T-helper 17 cell (primary cell): ENCODE results near the gene ENPP1. TPM values are rescaled to one million over a fixed set of nuclear protein-coding genes. Genes with fewer than 3 reads are reported as not detected.

Experiments used
- ATAC-seq: fragments of 150-1000 bp; cut with Tn5 transposase; 2 replicates; pipeline ENCODE4 v1.10.0; 2021; ENCODE audit warnings: mild to moderate bottlenecking, moderate library complexity
- DNase-seq, 3 donors: peaks; one replicate each; pipeline versions ENCODE4 v3.0.0 to v3.0.0-alpha.2; 2020 to 2021
- H3K9me3 ChIP-seq: one replicate; pipeline ENCODE4 v1.7.0; 2013; ENCODE audit warnings: low read length, mild to moderate bottlenecking; ENCODE audit not compliant: control insufficient read depth, poor library complexity, severe bottlenecking
- H3K27ac Mint-ChIP-seq: one replicate; pipeline ENCODE4 v1.8.0; 2022; ENCODE audit warnings: mild to moderate bottlenecking, moderate library complexity, mixed read lengths
- H3K27me3 Mint-ChIP-seq: one replicate; pipeline ENCODE4 v1.8.0; 2022; ENCODE audit warnings: mixed read lengths
- H3K36me3 Mint-ChIP-seq: one replicate; pipeline ENCODE4 v1.8.0; 2022; ENCODE audit warnings: low read depth, mixed read lengths
- H3K4me1 Mint-ChIP-seq: one replicate; pipeline ENCODE4 v1.8.0; 2022; ENCODE audit warnings: mild to moderate bottlenecking, mixed read lengths
- H3K4me3 Mint-ChIP-seq: one replicate; pipeline ENCODE4 v1.8.0; 2022; ENCODE audit warnings: mild to moderate bottlenecking, moderate library complexity, mixed read lengths
- total RNA-seq, 4 donors: library from RNA in 2 of 4; stranded (reverse) in 2 of 4; gene quantifications; one replicate each; pipeline ENCODE4 v1.2.3 and lab custom pipeline; 2022 to 2026

Gene ENPP1
- total RNA-seq, 2 donors from 2014 or later: 1.7 to 2.1 TPM

DNA sequence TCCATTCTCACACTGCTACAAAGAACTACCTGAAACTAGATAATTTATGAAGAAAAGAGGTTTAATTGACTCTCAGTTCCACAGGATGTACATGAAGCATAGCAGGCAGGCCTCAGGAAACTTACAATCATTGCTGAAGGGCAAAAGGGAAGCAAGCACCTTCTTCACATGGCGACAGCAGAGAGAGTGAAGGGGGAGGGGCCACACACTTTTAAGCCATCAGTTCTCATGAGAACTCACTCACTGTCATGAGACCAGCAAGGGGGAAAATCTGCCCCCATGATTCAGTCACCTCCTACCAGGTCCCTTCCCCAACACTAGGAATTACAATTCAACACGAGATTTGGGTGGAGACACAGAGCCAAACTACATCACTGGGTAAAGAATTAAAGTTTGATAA lies 12.5 kb upstream of the ENPP1 start:
- H3K4me1 Mint-ChIP-seq: no peaks in the 10 kb centered on the region
- DNase-seq (no peak), ATAC-seq (no peak)
- H3K27ac Mint-ChIP-seq: no peak overlapping the region
- H3K4me3 Mint-ChIP-seq: no peak overlapping the region
- H3K36me3 Mint-ChIP-seq: no peaks in the 10 kb centered on the region
- no peaks in the 10 kb centered on the region for H3K27me3 Mint-ChIP-seq
- H3K9me3 ChIP-seq: no peaks in the 10 kb centered on the region

DNA sequence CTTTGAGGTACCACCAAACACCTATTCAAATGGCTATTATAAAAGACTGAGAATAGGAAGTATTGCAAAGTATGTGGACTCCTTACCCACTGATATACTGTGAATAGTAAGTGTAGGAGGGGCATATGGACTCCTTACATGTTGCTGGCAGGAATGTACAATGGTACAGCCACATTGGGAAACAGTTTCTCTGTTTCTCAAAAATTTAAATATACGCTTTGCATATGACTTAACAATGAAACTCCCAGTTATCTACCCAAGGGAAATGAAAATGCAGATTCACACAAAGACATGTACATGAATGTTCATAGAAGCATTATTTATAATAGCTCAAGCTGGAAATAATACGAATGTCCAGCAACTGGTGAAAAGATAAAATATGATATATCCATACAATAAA lies 5.5 kb upstream of the ENPP1 start:
- DNase-seq (no peak), ATAC-seq (no peak)
- H3K9me3 ChIP-seq: no peaks in the 10 kb centered on the region
- H3K27me3 Mint-ChIP-seq: no peaks in the 10 kb centered on the region
- no peak overlapping the region for H3K4me3 Mint-ChIP-seq
- peaks cover 24% of the 10 kb centered on the region for H3K4me1 Mint-ChIP-seq
- no peaks in the 10 kb centered on the region for H3K36me3 Mint-ChIP-seq
- peak overlapping the region; percentile 11 for H3K27ac Mint-ChIP-seq

DNA sequence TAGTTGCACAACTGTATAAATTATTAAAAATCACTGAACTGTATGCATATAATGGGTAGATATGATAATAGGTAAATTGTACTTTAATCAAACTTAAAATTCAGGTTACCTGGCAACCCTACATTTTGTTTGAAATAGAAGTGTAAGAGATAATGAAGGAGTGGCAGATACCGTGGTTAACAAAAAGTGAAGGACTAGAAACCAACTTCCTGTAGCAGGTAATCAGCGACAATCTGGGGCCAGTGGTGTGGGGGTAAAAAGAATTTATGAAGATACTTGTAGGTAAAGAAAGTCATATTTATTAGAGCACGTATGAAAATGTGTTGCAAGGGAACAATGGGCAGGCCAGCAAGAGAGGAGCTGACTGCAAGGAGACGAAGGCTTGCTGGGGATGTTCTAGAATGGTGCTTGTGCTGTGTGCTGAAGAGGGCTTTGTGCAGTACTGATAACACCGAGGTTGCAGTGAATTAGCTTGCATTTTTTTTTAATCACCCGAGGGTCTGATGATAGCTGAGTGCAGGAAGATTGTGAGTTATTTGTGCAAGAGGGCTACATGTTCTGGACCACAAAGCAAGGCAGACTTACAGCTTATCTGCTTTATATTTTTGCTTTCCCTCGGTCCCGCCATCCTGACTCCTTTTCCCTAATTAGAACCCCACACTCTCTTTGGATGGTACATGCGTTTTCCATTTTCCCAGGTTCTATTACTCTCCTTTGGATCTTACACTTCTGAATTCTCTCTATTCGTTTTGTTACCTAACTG lies 4.6 kb upstream of the ENPP1 start:
- Mint-ChIP-seq H3K4me3 (peak overlapping the region; percentile 78), H3K27ac (peak overlapping the region; percentile 11), H3K36me3 (no peaks in the 10 kb centered on the region), H3K27me3 (no peaks in the 10 kb centered on the region), H3K4me1 (peaks cover 26% of the 10 kb centered on the region)
- DNase-seq (no peak), ATAC-seq (peak; percentile 51)
- H3K9me3 ChIP-seq: no peaks in the 10 kb centered on the region

DNA sequence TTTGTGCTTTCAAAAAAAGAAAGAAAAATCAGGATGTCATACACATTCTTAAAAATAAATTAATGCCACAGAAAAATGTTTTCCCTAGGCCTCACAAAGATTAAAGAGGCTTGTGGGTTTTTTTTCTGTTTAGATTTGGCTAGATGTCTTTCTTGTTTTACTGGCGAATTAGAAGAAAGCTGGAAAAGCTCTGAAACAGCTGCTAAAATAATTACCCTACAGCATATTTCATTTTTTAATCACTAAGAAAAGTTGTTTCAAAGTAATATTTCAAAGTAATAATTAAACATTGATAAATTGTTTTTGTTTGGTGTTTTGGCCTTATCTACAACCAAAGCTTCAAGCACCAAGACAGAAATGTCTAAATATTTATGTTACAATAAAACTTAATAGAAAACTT lies 3.7 kb upstream of the ENPP1 start:
- no peaks in the 10 kb centered on the region for H3K27me3 Mint-ChIP-seq
- H3K4me3 Mint-ChIP-seq: no peak overlapping the region
- ATAC-seq (no peak), DNase-seq (no peak)
- H3K4me1 Mint-ChIP-seq: peaks cover 33% of the 10 kb centered on the region
- H3K36me3 Mint-ChIP-seq: no peaks in the 10 kb centered on the region
- H3K27ac Mint-ChIP-seq: no peak overlapping the region
- H3K9me3 ChIP-seq: no peaks in the 10 kb centered on the region

DNA sequence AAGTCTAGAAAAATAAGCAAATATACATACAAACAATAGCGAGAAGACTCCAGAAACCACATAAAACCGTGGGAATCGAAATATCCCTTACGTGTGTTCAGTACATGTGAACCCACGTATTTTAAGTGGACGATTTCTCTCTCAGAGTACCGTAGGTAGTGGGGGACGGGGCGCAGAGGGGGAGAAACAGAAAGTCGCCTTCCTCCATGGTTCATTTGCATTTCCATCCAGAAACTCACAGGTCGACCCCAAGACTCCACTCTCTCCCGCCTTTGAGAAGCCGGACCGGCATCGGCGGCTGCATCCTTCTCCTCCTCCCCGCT lies 538 bp upstream of the ENPP1 start:
- peak overlapping the region; percentile 79 for H3K27ac Mint-ChIP-seq
- peak overlapping the region; percentile 94 for H3K4me3 Mint-ChIP-seq
- H3K9me3 ChIP-seq: no peaks in the 10 kb centered on the region
- H3K36me3 Mint-ChIP-seq: no peaks in the 10 kb centered on the region
- ATAC-seq (no peak), DNase-seq (no peak)
- H3K27me3 Mint-ChIP-seq: no peaks in the 10 kb centered on the region
- H3K4me1 Mint-ChIP-seq: peaks cover 32% of the 10 kb centered on the region

DNA sequence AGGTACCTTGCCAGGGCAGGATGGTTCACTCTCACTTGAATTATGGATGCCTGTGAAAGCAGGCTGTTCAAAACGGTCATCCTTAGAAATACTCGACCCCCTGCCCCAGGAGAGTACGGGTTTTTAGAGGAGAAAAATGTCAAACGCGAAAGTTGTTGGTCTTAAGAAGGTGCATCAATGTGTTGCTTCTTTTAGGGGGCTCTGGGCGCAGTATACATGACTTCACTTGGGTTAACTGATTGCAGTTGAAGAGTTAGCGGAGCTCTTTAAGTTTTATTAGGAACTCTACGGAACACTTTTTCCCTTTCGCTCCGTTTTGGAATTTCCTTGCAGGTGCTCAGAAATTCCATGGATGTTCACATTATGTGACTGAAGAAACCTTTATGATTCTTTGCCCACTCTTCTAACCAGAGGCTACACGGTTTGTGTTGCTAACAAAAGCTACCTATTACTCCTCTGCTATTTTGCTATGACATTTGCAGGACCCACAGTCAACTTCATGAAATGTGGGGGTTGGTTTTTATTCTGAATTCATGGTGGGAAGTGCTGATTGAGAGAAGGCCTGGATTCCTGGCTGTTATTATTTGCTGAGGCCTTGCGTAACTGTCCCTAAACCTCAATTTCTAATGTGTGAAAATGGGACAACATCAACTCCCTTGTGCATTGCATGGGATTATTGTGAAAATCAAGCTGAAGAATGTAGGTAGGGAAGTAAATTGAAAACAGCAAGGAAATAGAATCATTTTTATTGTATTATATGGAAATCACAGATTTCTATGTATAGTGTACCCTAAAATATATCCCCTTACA lies 845 bp downstream of the ENPP1 start:
- DNase-seq (no peak), ATAC-seq (no peak)
- Mint-ChIP-seq H3K4me3 (peak overlapping the region; percentile 94), H3K36me3 (no peaks in the 10 kb centered on the region), H3K27me3 (no peaks in the 10 kb centered on the region), H3K4me1 (peaks cover 19% of the 10 kb centered on the region), H3K27ac (peak overlapping the region; percentile 43)
- no peaks in the 10 kb centered on the region for H3K9me3 ChIP-seq

DNA sequence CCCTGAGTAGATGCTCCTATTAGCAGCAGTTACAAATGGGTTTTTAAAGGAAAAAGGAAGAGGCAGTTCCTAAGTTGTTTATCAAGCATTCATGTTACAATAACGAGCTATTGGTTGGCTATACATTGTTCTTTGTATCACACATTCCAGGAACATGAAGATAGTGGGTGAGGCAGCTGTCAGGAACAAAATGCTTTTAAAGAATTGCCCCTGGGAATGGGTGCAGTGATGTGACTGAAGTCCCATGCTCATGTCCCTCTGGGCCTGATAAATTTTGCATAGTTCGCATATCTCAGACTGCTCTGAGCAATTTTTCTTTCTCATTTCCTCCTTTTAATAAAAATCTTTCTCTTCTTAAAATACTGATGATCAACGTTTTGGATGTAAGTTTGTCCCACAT lies 3.7 kb downstream of the ENPP1 start:
- Mint-ChIP-seq H3K27ac (no peak overlapping the region), H3K36me3 (peaks cover 3% of the 10 kb centered on the region), H3K4me3 (no peak overlapping the region), H3K4me1 (peaks cover 16% of the 10 kb centered on the region), H3K27me3 (no peaks in the 10 kb centered on the region)
- DNase-seq (no peak), ATAC-seq (no peak)
- H3K9me3 ChIP-seq: no peaks in the 10 kb centered on the region

DNA sequence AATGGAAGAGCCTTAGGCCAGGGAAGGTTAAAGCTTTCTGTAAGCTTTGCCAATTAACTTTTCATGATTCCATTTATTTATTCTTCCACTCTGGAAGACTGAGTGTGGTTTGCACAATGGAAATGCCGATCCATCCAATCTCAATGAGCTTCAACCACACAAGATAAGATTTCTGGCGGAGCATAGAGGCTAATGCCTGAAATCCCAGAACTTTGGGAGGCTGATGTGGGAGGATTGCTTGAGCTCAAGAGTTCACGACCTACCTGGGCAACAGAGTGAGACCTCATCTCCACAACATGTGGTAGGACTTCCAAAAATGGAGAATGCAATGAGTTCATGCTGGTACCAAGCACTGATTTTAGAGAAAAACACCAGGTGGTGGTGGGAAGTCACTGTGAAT lies 6.2 kb downstream of the ENPP1 start:
- Mint-ChIP-seq H3K4me1 (peaks cover 2% of the 10 kb centered on the region), H3K4me3 (no peak overlapping the region), H3K27ac (no peak overlapping the region), H3K27me3 (no peaks in the 10 kb centered on the region), H3K36me3 (peaks cover 3% of the 10 kb centered on the region)
- no peak for DNase-seq
- H3K9me3 ChIP-seq: no peaks in the 10 kb centered on the region
- no peak for ATAC-seq

DNA sequence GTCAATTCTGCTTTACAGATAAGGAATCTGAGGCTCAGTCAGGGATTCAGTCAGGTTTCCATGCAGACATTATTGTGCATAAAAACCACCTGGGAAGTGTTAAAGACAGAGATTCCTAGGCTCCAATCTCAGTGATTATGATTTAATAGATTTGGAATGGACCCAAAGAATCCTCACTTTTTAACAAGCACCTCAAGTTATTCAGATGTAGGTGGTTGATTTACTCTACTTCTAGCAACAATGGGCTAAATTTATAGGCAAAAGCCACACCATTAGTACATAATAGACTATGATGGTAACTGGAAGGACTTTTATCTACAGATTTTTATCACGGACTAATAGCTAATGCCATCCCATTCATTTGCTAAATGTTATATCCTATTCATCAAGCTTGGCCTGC lies 9.0 kb downstream of the ENPP1 start:
- Mint-ChIP-seq H3K36me3 (peaks cover 3% of the 10 kb centered on the region), H3K4me3 (no peak overlapping the region), H3K27me3 (peaks cover 22% of the 10 kb centered on the region), H3K27ac (no peak overlapping the region), H3K4me1 (peaks cover 6% of the 10 kb centered on the region)
- ATAC-seq (no peak), DNase-seq (no peak)
- H3K9me3 ChIP-seq: no peaks in the 10 kb centered on the region

DNA sequence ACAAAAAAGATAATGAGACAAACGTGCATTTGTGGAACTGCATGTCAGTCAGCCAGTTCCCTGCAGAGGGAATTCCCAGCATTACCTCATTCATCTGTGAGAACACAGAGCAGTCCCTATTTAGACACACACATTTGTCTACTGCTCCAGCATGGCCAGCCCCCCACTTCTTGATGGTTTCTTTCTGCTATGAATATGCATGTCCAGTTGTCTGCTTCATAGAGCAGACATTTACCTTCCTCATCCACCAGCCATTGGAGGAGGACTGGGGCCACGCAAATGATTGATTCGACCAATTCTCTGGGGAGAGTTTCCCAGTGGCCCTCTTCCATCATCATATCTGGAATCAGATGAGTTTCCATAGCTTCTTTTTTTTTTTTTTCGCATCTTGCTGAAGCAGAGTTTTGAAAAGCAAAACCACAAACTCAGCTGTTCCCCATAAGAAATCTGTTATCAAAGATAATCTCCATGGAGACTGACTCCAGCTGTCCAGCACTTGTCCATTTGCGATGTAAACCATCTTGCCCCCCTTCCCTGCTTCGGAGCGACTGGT lies 11.8 kb downstream of the ENPP1 start:
- Mint-ChIP-seq H3K4me3 (no peak overlapping the region), H3K27ac (no peak overlapping the region), H3K27me3 (peaks cover 22% of the 10 kb centered on the region), H3K4me1 (peaks cover 6% of the 10 kb centered on the region), H3K36me3 (peaks cover 3% of the 10 kb centered on the region)
- no peaks in the 10 kb centered on the region for H3K9me3 ChIP-seq
- no peak for ATAC-seq
- DNase-seq: no peak

DNA sequence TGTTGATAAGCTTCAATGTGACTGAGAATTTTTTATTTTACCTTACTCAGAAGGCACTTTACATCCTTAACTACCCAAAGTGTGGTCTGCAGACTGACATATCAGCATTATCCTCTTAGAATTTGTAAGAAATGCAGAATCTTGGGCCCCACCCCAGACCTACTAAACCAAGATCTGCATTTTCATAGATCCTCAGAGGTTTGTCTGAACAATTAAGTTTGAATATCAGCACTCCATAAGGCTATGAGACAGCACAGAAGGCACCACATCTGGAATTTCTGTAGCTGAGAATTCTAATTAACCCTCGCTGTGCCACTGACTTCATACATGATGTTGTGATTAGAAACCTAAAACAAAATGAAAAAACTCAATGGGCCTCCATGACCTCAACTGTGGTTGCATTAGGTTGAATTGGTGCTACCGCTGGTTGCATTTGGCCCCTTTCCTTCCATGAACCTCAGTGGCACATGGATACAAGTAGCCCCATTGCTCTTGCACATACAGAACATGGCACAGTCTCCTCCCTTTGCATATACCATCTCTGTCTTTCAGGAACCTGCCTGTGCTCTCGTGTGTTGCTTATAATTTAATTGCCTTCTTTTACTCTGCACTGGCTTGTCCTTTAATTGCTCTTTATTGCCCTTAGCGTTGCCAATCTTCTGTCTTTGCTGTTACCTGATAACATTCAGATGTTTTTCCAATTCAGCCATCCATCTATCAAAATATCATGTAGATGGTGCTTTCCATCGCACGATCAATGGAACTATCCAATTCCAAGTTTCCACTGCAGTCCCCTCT lies 13.4 kb downstream of the ENPP1 start:
- Mint-ChIP-seq H3K36me3 (no peaks in the 10 kb centered on the region), H3K4me1 (peaks cover 4% of the 10 kb centered on the region), H3K27me3 (peaks cover 22% of the 10 kb centered on the region), H3K27ac (no peak overlapping the region), H3K4me3 (no peak overlapping the region)
- ATAC-seq (no peak), DNase-seq (no peak)
- H3K9me3 ChIP-seq: no peaks in the 10 kb centered on the region

DNA sequence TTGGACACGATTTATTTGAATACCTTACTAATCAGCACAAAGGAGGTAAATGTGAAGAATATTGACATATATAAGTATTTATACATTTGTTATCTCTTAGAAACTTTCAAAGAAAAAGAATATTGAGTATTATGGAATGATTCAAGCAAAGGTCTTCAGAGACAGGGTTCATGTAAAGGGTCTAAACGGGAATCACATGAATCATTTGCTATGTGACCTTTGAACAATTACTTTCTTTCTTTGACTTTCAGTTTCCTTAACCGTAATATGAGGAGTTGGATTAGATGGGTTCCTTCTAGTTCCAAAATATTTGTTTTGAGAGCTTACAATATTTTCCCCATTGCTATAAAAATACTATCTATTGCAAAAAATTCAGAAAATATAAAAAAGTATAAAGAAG lies 14.3 kb downstream of the ENPP1 start:
- Mint-ChIP-seq H3K27ac (no peak overlapping the region), H3K4me1 (peaks cover 4% of the 10 kb centered on the region), H3K27me3 (peaks cover 22% of the 10 kb centered on the region), H3K36me3 (no peaks in the 10 kb centered on the region), H3K4me3 (no peak overlapping the region)
- ATAC-seq: no peak
- DNase-seq: no peak
- no peaks in the 10 kb centered on the region for H3K9me3 ChIP-seq

DNA sequence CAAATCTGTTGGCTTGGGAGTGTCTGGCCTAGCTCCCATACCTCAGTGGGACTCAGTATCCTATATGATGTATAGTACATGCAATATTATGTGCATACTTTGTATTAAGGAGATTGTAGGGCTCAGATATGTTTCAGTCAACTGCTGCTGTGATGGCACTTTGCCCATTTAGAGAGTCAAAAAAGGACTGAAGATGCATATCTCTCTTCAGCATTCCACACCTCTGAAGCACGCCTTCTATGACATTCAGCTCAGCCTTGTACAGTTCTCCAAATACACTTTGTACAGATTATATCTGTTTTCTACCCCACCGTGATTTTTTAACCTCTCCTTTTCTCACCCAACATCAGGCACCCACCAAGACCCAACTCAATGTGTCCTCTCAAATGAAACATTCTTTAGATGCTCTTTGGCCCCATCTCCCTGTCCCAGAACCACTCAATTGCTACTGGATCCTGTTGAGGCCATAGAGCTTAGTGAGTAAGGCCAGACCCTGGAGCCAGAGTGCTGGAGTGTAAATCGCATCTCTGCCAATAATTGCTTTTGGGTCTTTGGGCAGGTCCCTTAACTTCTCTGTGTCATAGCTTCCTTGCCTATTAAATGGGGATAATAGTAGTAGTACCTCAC lies 15.6 kb downstream of the ENPP1 start:
- Mint-ChIP-seq H3K4me3 (no peak overlapping the region), H3K36me3 (peaks cover 3% of the 10 kb centered on the region), H3K4me1 (peaks cover 4% of the 10 kb centered on the region), H3K27me3 (peaks cover 22% of the 10 kb centered on the region), H3K27ac (no peak overlapping the region)
- no peaks in the 10 kb centered on the region for H3K9me3 ChIP-seq
- ATAC-seq (no peak), DNase-seq (no peak)
